LNCAP (cell line): ENCODE data around the gene PIGT.

Experiments
- TF ChIP-seq, protein P1 (sequence below): fragments of 450-650 bp; IDR thresholded peaks from 2 replicates; pipeline ENCODE4 v1.5.1; 2017; ENCODE audit warnings: mild to moderate bottlenecking

PIGT gene

DNA sequence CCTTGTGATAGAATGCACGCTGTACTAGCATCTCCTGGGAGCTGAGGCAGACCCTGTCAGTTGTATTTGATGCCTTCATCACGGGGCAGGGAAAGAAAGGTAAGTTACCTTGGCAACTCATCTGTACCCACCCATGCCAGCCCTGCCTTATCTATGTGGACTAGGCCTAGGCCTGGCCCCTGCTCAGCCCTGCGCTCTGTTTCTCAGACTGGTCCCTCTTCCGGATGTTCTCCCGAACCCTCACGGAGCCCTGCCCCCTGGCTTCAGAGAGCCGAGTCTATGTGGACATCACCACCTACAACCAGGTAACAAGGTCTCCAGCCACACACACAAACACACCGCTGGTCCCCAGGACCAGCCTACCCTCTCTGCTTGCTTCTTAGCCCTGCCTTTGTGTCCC is 4.2 kb downstream of the PIGT start:
- TF ChIP-seq, protein P1, sequence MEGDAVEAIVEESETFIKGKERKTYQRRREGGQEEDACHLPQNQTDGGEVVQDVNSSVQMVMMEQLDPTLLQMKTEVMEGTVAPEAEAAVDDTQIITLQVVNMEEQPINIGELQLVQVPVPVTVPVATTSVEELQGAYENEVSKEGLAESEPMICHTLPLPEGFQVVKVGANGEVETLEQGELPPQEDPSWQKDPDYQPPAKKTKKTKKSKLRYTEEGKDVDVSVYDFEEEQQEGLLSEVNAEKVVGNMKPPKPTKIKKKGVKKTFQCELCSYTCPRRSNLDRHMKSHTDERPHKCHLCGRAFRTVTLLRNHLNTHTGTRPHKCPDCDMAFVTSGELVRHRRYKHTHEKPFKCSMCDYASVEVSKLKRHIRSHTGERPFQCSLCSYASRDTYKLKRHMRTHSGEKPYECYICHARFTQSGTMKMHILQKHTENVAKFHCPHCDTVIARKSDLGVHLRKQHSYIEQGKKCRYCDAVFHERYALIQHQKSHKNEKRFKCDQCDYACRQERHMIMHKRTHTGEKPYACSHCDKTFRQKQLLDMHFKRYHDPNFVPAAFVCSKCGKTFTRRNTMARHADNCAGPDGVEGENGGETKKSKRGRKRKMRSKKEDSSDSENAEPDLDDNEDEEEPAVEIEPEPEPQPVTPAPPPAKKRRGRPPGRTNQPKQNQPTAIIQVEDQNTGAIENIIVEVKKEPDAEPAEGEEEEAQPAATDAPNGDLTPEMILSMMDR, result no peak

DNA sequence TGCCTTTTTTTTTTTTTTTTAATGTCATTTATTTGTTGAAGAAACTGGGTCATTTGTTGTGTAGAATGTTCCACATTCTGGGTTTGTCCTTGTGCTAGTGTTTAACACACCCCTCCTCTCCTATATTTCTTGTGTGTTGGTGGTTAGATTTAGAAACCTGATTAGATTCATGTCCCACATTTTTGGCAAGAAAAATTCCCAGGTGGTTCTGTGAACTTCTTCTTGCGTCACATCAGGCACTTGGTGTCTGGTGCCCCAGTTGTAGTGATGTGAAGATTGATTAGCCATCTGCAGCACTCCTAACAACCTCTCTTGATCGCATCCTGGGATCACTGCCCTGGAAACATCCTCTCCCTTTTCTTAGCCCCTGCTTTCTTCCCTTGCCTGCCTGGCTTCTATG is 7.8 kb downstream of the PIGT start:
- TF ChIP-seq, protein P1, result no peak

DNA sequence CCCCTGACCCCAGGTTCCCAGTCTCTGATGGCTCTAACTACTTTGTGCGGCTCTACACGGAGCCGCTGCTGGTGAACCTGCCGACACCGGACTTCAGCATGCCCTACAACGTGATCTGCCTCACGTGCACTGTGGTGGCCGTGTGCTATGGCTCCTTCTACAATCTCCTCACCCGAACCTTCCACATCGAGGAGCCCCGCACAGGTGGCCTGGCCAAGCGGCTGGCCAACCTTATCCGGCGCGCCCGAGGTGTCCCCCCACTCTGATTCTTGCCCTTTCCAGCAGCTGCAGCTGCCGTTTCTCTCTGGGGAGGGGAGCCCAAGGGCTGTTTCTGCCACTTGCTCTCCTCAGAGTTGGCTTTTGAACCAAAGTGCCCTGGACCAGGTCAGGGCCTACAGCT is 9.6 kb downstream of the PIGT start:
- TF ChIP-seq, protein P1, result no peak

DNA sequence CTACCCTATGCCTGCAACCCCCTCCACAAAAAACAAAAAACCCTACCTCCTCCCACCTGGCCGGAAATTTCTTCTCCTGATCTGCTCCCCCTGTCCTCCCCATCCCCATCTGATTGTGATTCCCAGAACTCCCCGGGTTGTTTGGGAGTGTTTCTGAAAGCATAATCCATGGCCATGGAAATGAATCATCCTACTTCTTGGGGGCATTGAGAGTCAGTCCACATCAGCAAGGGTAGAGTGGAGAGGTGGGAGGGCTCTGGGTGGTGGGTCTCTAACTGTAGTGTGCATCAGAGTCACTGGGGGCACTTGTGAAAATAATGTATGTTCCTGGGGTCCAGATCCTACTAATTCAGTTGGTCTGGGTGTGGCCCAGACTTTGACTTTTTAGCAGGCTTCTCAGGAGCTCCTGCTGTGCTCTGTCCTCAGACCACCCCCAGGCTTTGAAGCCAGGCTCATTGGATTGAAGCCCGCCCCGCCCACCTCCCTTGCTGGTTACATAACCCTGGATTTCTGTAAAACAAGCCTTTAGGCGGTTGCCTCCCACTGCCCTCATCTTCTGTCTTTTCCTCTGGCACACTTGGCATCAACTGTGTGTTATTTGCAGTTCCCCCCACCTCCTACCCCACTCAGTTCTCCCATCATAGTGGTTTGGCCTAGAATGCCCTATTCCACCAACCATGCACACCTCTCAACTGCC is 10.5 kb downstream of the PIGT start:
- TF ChIP-seq, protein P1, result no peak

DNA sequence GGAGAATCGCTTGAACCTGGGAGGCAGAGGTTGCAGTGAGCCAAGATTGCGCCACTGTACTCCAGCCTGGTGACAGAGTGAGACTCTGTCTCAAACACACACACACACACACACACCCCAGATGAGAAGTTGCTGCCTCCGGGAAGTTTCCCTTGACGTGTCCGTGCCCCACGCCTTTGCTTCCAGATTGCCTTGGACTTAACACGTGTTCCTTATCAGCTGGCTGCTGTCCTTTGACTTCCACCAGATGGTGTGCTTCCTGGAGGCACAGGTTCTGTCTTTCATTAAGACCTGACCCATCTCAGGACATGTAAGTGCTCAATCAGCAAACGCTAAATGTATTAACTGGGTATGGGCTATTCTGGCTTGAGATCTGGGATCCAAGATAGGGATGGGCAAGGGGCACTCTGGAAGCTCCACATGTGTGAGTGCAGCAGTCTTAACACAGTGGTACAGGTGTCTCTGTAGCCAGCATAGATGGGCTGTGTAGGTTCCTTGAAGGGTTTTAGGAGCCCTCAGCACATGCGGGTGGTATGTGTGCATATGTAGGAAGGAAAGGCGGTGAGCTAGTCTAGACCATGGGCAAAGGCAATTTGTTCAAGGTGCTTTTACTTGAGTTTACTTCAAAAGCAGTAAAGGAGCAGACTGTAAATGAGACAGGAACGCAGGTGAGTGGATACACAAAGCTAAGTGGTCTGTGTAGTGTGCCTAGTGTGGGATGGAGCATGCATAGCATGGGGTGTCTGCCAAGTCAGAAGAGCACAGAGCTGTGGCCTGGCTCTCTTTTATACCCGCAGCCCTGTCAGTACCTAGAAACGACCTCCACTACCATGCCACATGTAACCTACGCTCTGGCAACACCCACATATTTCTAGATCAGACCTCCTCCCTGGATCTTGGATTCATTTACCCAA is 11.6 kb downstream of the PIGT start:
- TF ChIP-seq, protein P1, result no peak

DNA sequence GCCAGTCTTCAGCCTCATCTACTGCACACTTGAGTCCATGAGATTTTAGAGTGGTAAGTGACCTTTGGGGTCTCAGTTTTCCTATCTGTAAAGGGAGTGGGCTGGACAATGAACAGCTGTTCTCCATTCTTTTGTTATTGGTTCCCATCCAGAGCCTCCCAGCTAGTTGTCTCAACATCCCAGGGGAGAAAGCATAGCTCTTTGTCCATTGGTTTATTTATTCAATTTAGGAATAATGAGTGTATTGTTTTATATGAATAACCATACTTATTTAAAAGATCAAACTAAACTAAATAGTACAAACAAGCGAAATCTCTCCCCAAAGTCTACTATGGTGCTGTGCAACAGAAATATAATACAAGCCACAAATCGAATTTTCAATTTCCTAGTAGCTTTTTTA is 13.7 kb downstream of the PIGT start:
- TF ChIP-seq, protein P1, result no peak

DNA sequence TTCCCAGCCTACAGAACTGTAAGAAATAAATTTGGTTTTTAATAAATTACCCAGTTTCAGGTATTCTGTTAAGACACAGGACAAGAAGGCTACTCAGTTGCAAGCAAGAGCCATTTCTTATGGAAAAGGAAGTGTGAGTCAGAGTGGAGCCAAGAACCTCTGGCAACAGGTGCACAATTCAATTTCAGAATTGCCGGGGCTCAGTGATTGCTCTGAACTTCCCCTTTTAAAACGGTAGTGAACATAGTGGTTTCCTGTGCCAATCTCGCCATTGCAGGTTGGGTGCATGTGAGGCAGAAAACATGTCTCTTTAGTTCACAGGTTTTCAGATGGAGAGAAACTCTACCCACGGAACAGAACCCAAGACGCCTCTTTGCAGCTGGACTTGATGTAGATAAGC is 16.4 kb downstream of the PIGT start:
- TF ChIP-seq, protein P1, result no peak
